SH-SY5Y (cell line): ENCODE measurements around the gene FYB1.

Experiments used
- GATA2 ChIP-seq: IDR thresholded peaks from 2 replicates; pipeline ENCODE4 v1.6.1; 2011; ENCODE audit warnings: mild to moderate bottlenecking, low read depth, low read length
- GATA3 ChIP-seq: IDR thresholded peaks from 2 replicates; pipeline ENCODE4 v1.6.1; 2011; ENCODE audit warnings: low read depth, mild to moderate bottlenecking, low read length, moderate library complexity

DNA sequence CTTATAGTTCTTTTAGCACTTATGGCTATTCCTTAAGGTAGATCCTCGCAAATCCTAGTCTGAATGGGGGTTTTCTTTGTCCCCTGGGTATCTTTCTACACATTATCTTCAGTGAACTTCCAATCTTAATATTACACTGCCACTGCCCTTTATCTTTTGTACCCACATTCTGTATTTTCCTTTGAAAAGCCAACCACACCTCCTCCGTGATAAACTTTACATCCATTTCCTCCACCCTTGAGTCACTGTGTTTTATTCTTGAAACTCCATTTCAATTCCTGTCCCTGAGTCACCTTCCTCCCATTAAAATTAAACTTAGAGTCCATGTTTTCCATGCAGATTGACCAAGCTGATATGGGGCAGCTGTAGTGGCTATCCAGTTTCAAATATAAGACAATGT is 102.0 kb downstream of the FYB1 start:
- TF ChIP-seq GATA3, result no peak
- TF ChIP-seq GATA2, result no peak
